GM19239 (cell line): Measurements from ENCODE around the gene TMEM61.
A peak's percentile ranks its signal among the peaks of the same experiment; 100 is the strongest.

Source experiments
- DNase-seq: peaks from one replicate; pipeline ENCODE4 v3.0.0; 2011; ENCODE audit warnings: low spot score; ENCODE audit not compliant: insufficient read length
- FAIRE-seq: peaks from 2 replicates; lab custom pipeline; 2011; peaks lifted over from hg19 to GRCh38; lab: Jason Lieb, UNC

The TMEM61 gene

DNA sequence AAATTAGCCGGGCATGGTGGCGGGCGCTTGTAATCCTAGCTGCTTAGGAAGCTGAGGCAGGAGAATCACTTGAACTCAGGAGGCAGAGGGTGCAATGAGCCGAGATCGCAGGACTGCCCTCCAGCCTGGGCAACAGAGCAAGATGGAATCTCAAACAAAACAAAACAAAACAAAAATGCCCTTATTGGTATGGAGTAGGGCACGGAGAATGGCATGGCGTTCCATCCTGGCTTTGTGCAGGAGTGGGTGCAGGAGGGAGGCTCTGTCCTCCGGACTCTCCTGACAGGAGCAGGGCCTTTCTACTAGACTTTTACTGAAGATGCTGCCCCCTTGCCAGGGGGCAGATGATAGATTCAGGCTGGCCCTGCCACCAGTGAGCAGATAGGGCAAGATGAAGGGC lies 1.0 kb downstream of the TMEM61 start:
- FAIRE-seq (no peak), DNase-seq (no peak)

DNA sequence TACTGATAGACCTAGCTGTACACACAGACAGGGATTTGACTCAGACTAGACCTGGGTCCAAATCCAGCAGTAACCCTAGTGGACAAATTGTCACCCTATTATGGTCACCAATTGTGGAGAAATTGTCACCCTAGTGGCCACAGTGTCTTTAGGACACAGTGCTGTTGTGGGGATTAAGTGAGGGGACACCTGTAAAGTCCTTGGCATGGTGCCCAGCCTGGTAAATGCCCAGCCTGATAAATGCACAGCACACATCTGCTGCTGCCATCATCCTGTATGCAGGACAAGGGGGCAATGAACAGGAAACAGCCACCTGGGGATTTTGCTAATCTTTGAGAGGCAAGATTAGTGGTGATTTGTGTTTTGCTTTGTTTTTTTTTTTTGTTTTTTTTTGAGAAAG lies 2.3 kb downstream of the TMEM61 start:
- FAIRE-seq (no peak), DNase-seq (no peak)

DNA sequence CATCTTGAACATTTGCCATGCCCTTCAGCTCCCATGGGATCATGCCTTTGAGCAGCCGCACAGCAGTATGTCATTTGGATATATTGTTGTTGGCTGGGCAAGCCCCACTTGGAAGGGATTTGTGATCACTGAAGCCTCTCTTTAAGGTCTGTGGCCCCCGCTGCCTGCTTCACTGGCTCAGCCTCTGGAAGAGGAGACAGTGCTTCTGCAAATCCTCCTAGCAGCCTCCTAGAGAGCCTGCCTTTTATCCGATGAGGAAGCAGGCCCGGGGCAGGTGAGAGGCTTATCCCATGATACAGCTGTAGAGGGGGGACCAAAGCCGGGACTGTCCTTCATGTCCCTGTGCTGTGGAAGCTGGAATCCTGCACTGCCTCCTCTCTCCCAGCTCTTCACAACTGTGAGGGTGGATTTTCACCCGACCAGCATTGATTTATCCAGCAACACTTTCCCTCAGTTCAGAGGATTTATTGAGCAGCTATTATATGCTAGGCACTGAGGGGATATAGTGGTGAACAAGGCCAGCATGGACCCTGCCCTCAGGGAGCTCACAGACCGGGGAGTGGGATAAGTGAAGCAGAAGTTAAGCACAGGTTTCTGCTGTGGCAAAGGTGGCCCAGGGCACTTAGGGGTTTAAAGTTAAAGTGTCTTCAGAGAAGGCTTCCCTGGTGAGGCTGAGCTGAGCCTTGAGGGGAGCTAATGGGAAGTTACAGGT lies 3.9 kb downstream of the TMEM61 start:
- FAIRE-seq (no peak), DNase-seq (no peak)

DNA sequence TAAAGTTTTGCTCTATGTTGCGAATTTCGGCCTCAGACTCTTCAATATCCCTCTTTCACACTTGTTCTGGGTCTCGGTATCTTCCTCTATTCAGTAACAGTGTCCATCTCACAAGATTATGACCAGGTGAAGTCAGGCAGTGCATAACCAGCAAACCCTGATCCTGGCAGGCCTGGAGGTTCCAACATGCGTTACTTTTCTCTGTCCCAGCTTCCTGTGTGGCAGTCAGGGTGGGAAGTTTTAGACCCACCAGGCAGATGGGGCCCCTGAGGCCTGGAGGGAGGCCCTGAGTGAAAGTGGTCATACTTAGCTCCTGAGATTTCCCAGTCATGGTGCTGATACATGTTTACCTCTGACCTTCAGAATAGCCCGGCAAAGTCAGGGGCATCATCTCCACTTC lies 5.1 kb downstream of the TMEM61 start:
- FAIRE-seq = no peak
- DNase-seq = no peak

DNA sequence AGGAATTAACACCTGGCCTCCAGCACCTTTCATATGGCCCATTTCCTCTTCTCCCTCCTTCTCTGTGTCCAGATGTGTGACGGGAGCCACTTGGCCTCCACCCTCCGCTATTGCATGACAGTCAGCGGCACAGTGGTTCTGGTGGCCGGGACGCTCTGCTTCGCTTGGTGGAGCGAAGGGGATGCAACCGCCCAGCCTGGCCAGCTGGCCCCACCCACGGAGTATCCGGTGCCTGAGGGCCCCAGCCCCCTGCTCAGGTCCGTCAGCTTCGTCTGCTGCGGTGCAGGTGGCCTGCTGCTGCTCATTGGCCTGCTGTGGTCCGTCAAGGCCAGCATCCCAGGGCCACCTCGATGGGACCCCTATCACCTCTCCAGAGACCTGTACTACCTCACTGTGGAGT lies 5.6 kb downstream of the TMEM61 start:
- no peak for DNase-seq
- no peak for FAIRE-seq

DNA sequence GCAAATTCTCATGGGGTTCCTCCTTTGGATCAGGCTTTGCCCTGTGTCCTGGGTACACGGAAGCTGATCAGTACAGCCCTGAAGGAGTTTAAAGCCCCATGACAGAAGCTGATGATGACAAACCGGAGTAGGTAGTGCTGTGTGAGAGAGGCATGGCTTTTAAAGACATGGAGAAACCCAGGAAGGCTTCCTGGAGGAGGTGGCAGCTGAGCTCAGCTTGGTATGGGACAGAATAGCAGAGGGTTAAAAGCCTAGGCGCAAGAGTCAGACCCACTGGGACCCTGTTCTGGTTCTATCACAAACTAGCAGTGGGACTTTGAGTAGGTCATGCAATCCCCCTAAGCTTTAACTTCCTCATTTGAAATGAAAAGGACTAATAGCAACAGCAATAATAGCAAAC lies 6.1 kb downstream of the TMEM61 start:
- FAIRE-seq = no peak
- DNase-seq = no peak

DNA sequence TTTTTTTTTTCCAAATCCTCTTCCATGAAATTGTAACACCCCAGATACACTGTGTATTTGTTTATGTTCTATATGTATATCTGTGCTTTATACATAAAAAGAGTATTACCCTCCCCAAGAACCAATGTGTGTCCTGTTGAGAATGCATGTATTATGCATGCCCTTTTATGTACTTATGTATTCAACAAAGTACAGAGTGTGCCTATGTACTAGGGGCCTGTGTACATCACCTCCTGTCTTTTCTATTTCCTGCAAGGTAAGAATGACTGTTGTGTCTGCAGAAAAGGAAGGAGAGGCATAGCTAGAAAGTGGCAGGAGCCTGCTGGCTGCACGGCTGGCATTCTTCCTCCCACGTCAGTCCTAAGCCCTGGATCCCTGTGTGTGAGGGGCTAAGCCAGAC lies 7.0 kb downstream of the TMEM61 start:
- FAIRE-seq (no peak), DNase-seq (no peak)

DNA sequence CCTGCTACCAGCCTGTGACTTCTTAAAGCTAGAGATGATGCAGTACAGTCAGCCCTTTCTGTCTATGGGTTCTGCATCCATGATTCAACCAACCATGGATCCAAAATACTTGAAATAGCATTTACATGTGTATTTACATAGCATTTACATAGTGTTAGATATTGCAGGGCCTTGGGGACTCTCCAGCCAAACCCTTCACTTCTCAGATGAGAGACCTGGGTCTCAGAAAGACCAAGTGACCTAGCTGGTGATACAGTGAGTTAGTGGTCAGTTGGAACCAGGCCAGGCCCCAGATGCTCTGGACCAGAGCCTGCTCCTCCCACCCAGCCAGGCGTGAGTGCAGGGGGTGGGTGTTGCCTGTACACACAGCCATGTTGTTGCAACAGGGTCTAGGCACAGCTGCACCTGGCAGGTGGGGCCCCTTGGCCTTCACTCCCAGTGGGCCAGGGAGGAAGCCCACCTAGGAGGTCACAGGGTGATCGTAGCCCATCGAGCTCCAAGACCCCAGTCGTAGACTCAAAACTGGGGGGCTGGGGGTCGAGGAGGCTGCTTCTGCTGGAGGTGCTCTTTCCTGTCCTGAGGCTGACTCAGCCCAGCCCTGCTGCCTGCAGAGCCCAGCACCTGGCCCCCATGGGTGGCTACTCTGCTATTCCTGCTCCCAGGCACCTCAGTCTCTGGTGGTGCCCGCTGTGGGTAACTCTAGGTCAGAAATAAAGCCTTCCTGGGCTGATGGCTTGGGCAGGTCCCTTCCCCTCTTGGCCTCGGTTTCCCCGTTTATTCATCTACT lies 7.7 kb downstream of the TMEM61 start:
- FAIRE-seq = no peak
- DNase-seq = no peak

DNA sequence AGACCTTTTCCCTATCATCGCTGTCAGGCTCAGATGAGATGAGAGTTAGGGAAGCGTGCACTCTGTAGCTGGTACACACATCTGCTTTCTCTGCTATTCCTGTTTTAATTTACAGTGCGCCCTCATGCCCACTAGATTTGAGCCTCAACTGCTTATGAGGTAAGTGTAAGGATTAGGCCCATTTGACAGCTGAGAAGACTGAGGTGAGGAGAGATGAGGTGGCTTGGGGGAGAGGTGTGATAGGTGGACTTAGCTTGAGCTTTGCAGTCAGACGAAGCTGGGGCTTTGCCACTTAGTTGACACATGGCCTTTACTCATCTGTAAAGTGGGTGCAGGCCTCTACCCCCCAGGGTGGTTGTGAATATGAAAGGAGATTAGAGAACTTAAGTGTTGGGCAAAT lies 8.5 kb downstream of the TMEM61 start:
- FAIRE-seq (no peak), DNase-seq (no peak)

DNA sequence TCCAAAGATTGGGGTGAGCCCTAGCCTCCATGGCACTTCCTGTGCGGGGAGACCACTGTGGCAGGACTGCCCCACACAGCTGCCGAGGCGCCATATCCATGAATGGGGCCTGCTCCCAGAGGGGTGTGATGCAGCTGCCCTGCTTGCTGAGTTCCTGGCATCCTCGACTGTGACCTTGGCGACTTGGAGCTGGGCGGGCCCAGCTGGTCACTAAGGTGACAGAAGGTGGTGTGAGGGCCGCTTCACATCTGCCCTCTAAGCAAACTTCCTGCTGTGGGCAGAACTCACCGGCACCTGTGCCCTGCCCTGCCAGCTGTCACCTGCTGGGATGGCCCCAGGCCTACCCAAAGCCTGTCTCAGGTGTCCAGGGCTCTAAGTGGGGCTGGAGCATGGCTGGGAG lies 9.0 kb downstream of the TMEM61 start:
- DNase-seq = no peak
- FAIRE-seq = no peak

DNA sequence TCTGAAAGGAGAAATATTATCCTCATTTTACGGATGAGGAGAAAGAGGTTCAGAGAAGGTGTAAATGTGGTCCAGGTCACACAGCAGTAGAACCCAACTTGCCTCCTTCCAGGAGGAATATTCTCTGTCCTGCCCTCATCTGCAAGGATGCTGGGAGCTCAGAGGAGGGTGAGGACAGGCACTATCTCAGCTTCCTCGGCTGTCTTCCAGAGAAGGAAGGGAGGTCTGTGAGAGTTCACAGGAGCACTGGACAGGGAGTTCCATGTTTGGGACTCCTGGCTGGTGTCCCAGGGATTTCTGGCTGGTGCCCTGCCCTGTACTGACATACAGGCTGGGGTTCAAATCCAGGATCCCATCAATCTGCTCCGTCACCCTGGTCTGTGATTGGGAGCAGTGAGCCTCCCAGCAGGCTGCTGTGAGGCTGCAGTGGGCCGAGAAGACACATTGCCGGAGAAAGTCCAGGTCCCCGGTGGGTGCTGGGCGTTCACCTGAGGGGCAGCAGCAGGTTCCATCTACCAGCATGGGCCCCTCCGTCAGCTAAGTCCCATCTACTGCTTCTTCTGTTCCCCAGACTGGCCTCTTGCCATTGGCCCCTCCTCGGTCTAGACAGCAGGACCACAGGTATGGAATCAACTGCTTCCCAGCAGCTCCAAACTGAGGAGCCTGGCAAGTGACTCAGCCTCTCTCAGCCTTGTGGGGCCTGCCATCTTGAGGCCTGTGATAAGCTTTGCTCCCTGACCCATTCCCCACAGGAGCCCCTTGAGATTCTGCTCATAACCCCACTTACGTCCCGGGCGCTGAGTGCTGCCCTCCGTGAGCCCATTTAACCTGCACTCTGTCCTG lies 9.8 kb downstream of the TMEM61 start:
- DNase-seq (no peak), FAIRE-seq (no peak)

DNA sequence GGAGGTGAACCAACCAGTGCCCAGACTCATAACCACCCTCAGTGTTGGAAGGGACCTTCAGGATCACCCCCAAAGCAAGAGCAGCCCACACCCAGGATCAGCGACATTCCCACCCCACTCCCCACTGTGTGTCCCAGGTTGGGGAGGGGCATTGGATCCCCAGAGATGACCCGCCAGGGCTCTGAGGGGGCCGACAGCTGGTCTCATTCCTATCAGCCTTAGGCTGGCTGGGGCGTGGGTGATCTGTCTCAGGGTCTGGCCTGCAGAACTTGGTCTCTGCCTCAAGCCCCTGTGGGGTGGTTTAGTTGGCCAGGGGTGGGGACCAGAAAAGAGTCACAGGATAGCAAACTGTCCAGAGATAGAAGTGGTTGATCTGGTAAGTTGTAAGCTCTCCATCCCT lies 10.5 kb downstream of the TMEM61 start:
- no peak for DNase-seq
- no peak for FAIRE-seq

DNA sequence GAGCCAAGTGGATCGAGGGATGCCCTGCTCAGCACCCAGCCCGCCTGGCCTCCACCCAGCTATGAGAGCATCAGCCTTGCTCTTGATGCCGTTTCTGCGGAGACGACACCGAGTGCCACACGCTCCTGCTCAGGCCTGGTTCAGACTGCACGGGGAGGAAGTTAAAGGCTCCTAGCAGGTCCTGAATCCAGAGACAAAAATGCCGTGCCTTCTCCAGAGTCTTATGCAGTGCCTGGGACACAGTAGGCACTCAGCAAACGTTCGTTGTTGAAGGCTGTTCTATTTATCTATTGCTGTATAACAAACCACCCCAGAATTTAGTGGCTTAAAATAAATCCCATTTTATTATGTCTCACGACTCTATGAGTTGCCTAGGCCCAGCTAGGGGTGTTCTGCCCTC lies 11.5 kb downstream of the TMEM61 start:
- no peak for FAIRE-seq
- no peak for DNase-seq

DNA sequence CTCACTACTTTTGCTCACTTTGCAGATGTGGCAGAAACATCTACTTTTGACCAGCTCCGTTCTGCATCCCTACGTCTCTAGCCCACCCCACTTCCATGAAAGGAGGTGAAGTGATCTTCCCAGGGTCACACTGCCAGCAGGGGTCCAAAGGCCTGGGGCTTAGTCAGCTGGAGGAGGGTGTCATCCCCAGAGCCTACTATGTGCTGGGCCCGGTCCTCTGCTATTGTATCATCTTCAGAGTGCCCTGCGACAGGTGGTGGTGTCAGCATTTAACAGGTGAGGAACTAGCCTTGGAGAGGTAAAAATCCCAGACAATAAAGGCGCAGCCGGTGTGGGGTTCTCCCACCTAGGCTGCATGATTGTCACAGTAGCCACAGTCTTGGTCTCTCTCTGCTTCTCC lies 12.7 kb downstream of the TMEM61 start:
- DNase-seq = no peak
- FAIRE-seq = no peak

DNA sequence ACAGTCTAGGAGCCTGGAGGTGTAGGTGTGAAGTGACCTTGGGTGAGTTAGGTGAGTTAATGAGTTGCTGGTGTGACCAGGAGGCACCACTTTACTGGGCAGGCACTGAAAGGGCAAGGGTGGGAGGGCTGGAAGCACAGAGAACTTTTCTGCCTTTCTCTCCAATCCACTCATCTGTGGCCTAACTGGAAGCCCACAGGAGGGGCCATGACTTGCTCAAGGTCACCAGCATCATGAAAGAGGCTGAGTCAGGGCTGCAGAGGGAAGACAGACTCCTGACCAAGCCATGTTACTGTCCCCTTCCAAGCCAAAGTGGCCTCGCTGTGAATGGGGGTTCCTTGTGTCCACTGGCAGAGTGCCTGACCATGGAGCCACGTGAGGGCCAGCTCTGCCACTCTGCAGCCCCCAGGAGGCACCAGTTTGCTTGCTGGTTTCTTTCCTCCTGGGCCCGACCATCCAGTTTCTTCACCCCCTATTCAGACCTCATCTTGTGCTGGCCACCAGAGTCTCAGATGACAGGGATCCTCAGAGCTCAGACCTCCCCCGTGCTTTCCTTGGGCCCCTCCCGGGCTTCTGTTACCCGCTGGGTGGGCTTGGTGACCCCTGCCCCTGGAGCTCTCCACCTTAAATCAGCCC lies 14.0 kb downstream of the TMEM61 start:
- FAIRE-seq = no peak

DNA sequence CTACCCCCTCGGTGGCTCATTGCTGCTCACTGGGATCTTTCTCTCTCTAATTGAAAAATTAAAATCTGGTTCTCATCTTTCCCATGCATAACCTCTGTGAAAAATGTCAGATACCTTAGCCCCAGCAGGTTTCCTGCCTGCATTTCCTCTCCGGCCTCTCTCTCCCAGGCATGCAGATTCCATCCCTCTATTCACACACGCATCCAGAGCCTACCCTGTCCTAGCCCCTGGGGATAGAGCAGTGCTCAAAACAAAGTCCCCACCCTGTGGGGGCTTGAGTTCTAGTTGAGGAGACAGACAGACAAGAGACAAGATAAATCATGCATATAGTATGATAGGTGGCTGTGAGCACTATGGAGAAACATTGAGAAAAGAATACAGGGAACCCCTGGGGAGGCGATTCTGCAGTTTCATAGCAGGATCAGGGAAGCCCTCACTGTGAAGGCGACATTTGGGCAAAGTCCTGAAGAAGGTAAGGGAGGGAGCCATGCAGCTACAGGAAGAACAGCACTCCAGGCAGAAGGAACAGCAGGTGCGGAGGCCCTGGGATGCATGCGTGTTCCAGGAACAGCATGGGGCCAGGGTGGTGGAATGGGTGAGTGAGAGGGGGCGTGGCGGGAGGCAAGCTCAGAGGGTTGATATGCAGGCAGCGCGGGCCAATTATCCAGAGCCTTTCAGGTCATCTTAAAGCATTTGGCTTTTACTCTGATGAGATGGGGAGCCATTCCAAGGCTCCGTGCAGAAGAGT lies 14.8 kb downstream of the TMEM61 start:
- FAIRE-seq (no peak), DNase-seq (no peak)

More for the DNA sequence above, 14.0 kb downstream of the TMEM61 start:
- no peak for DNase-seq

DNA sequence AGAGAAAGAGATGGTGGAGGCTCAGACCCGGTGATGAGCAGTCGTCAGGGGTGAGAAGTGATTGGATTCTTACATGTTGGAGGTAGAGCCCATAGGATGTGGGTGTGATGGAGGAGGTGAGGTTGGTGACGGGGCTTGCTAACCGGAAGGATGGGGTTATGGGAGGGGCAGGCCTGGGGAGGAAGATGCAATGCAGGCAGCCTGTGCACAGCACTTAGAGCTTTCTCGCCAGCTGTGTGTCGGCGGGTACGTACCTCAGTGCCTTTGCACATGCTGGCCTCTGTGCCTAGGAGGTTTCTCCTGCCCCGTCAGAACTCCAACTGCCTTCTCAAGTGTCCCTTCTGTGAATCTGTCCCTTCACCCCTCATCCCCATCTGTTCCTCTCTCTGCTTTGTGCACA lies 15.4 kb downstream of the TMEM61 start:
- DNase-seq (no peak), FAIRE-seq (no peak)

DNA sequence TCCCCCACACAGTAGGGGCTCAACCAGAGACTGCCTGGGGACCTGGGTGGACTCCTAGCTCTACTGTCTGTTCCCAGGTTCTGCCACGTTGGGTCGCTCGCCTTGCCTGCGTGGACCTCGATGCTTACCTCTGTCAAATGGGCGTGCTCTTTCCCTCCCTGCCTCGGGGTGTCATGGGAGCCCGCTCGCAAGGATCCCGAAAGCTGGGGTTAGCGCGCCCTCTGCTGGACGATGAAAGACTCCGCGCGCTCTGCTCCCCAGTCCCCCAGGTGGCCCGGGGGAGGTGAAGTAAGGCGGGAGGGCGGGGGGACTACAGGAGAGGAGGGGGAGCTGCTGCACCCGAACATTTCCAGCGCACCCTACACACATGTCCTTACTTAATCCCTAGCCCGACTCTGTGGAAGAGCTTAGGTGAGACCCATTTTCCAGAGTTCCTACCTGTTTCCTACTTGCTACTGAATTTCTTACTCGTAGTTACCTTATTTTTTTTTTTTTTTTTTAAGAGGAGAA lies 16.0 kb downstream of the TMEM61 start:
- peak; percentile 90 for FAIRE-seq
- peak; percentile 95 for DNase-seq

DNA sequence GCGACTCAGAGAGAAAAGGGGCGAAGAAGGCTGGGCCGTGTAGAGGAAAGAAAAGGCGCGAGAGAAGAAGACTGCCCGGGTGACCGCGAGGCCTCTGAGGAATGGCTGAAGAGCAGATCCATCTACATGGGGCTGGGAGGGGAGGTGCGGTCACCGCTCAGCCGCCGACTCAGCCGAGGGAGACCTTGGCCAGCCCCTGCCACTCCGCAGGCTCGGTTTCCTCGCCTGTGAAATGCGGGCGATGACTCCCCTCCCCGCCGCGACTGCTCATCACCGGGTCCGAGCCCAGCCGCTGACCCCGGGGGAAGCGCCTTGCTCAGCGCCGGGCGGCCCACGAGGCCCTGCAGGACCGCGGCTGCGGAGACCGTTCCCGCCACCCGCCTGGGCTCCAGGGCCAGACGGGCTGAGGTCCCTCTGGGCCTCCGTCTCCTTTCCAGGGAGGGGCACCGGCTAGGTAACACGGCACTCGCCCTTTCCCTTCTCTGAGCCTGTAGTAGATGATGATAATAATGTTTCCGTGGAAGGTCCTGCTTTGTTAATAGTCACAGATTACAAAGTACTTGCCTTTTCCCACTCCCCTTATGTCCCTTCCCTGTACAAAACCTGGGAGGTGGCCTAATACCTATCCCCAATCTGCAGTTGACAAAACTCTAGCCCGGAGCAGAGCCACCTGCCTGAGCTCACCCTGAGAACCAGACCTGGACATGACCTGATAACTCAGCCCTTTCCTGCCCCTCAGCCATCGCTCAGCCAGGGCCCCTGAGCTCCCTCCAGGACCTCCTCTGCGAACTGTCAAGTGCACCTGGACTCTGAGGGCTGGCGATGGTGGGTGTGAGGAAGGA lies 16.7 kb downstream of the TMEM61 start:
- DNase-seq (no peak), FAIRE-seq (no peak)
